NB4 (cell line): Measurements from ENCODE around the gene IMPG2.

Source experiments
- CTCF ChIP-seq: IDR thresholded peaks from one replicate; pipeline ENCODE4 v1.5.1; 2012; ENCODE audit warnings: low read depth, low read length
- MYC ChIP-seq: IDR thresholded peaks from 2 replicates; pipeline ENCODE4 v1.6.1; 2011; ENCODE audit warnings: low read depth, low read length
- POLR2A ChIP-seq: IDR thresholded peaks from 2 replicates; pipeline ENCODE4 v1.6.1; 2011; ENCODE audit warnings: mild to moderate bottlenecking; ENCODE audit not compliant: insufficient read length; ENCODE audit errors: extremely low read depth

- TF ChIP-seq MYC (no peak), CTCF (no peak), POLR2A (no peak)
Measured at GRCh38 chr3:101194392-101194791, 126.0 kb downstream of the IMPG2 start.
